HL-60 (cell line): ENCODE measurements around the gene NAALAD2.

Experiments
- DNase-seq, 2 experiments: peaks; one replicate each; pipeline ENCODE4 v3.0.0-alpha.2; 2010 to 2020; ENCODE audit warnings: low read depth in 1 of 2, low spot score in 1 of 2
- H3K27ac ChIP-seq: fragments of 250-450 bp; sonication (Bioruptor Pico); replicated peaks from 2 replicates; pipeline ENCODE4 v1.5.1; 2020; ENCODE audit warnings: mild to moderate bottlenecking, moderate library complexity
- H3K27me3 ChIP-seq: fragments of 250-450 bp; sonication (Bioruptor Pico); 2 replicates; pipeline ENCODE4 v1.5.1; 2021; ENCODE audit warnings: mild to moderate bottlenecking, moderate library complexity; ENCODE audit not compliant: insufficient read depth, poor library complexity, severe bottlenecking
- H3K4me3 ChIP-seq: replicated peaks from 2 replicates; pipeline ENCODE4 v1.5.1; 2011; ENCODE audit warnings: mild to moderate bottlenecking, control low read depth, low read length; ENCODE audit not compliant: insufficient read depth
- GABPA ChIP-seq: IDR thresholded peaks from 2 replicates; pipeline ENCODE4 v1.6.1; 2012; ENCODE audit warnings: low read depth
- POLR2AphosphoS5 ChIP-seq: IDR thresholded peaks from 2 replicates; pipeline ENCODE4 v1.6.1; 2012; ENCODE audit warnings: low read depth
- REST ChIP-seq: IDR thresholded peaks from 2 replicates; pipeline ENCODE4 v1.6.1; 2012; ENCODE audit warnings: low read depth; ENCODE audit not compliant: insufficient replicate concordance
- SPI1 ChIP-seq: IDR thresholded peaks from 2 replicates; pipeline ENCODE4 v1.6.1; 2012; ENCODE audit warnings: low read depth, mild to moderate bottlenecking, borderline replicate concordance
- TF ChIP-seq, protein P1 (sequence below): IDR thresholded peaks from one replicate; pipeline ENCODE4 v1.5.1; 2011; ENCODE audit warnings: low read length, control low read depth, inconsistent platforms; ENCODE audit not compliant: insufficient read depth

Gene NAALAD2

DNA sequence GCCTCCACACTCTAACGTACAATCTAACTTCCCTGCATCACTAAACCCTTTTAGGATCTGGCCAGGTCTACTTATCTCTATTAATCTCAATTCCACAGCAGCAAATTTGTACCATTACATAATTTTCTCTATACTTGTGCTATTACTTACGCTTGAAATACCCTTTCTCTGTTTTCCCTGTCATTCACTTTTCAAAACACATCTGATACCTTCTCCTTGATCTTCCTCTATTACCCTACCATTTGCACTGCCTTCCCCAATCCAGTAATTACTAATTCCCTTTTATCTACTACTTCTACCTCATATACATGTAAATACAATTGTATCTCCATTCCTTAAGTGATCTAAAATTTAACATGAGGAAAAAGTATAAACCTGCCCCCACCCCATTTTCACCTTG, 74.4 kb downstream of the NAALAD2 start:
- no peak for TF ChIP-seq GABPA
- TF ChIP-seq, protein P1, sequence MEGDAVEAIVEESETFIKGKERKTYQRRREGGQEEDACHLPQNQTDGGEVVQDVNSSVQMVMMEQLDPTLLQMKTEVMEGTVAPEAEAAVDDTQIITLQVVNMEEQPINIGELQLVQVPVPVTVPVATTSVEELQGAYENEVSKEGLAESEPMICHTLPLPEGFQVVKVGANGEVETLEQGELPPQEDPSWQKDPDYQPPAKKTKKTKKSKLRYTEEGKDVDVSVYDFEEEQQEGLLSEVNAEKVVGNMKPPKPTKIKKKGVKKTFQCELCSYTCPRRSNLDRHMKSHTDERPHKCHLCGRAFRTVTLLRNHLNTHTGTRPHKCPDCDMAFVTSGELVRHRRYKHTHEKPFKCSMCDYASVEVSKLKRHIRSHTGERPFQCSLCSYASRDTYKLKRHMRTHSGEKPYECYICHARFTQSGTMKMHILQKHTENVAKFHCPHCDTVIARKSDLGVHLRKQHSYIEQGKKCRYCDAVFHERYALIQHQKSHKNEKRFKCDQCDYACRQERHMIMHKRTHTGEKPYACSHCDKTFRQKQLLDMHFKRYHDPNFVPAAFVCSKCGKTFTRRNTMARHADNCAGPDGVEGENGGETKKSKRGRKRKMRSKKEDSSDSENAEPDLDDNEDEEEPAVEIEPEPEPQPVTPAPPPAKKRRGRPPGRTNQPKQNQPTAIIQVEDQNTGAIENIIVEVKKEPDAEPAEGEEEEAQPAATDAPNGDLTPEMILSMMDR = no peak
- no peak for TF ChIP-seq SPI1
- no peak for TF ChIP-seq REST
- no peak for TF ChIP-seq POLR2AphosphoS5
- H3K27ac ChIP-seq = no peak overlapping the region
- no peak overlapping the region for H3K4me3 ChIP-seq
- no peaks in the 10 kb centered on the region for H3K27me3 ChIP-seq
- no peak for DNase-seq

DNA sequence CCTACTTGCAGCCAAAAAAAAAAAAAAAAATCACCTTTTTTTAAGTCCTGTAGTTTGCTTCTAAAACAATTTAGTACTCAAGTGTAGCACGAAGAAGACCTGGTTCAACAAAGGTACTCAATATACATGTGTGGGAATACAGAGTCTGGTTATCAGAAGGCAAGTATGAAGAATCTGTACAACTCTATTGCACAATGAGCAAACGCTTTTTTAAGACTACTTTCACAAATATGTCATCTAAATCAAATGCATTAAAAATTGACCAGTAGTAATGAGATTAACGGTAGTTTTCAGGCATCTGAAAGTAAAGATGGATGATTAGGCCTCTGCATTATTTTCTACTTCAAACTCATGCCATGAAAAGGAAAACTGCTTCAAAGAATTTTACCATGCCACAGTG, 78.9 kb downstream of the NAALAD2 start:
- DNase-seq = no peak
- H3K27me3 ChIP-seq = no peaks in the 10 kb centered on the region
- TF ChIP-seq GABPA (no peak), REST (no peak), POLR2AphosphoS5 (no peak), SPI1 (no peak)
- TF ChIP-seq, protein P1 = no peak
- no peak overlapping the region for H3K4me3 ChIP-seq
- H3K27ac ChIP-seq = no peak overlapping the region

DNA sequence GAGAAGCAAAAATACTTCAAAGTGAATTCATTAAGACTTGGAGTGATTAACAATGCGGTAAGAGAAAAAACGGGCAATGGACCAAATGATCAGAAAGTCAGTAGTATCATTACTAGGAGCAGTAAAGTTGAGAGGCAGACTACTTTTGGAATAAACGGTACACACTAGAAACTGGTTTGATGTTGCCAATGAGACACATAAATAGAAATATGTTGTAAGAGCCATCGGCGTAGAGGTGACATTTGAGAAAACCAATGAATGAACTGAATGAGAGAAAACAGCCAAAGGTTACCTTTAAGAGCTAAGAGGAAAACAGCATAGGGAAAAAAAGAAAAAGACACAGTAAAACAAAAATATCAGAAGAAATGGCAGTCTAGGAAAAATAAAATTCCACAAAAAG, 82.1 kb downstream of the NAALAD2 start:
- TF ChIP-seq POLR2AphosphoS5 (no peak), GABPA (no peak), SPI1 (no peak), REST (no peak)
- TF ChIP-seq, protein P1 = no peak

More for the DNA sequence above, 82.1 kb downstream of the NAALAD2 start:
- Histone ChIP-seq H3K4me3 (no peak overlapping the region), H3K27me3 (no peaks in the 10 kb centered on the region), H3K27ac (no peak overlapping the region)
- no peak for DNase-seq
